SHP77 (cell line): Measurements from ENCODE around the gene ITGB2.
"Not testable (repeated sequence)": the region's sequence is repeated elsewhere in the genome, so short reads cannot be mapped to it uniquely, and the experiment has no call there.

Source experiments
- DNase-seq, 2 experiments: peaks; one replicate each; lab custom pipeline; 2025; lab: John Stamatoyannopoulos, UW

Gene ITGB2

GRCh38 chr21:44884097-44884496 is 36.6 kb downstream of the ITGB2 start:
- no peak for DNase-seq

- DNase-seq = no peak
Observed at GRCh38 chr21:44883250-44883649, 37.4 kb downstream of the ITGB2 start.

- DNase-seq = no peak
Observed at GRCh38 chr21:44881198-44881872, 39.4 kb downstream of the ITGB2 start.

GRCh38 chr21:44880405-44881197 is 40.1 kb downstream of the ITGB2 start:
- DNase-seq = no peak

GRCh38 chr21:44879238-44879637 is 41.5 kb downstream of the ITGB2 start:
- not testable (repeated sequence) for DNase-seq

GRCh38 chr21:44878053-44878982 is 42.4 kb downstream of the ITGB2 start:
- DNase-seq = no peak

GRCh38 chr21:44876849-44877575 is 43.7 kb downstream of the ITGB2 start:
- no peak for DNase-seq

- no peak for DNase-seq
Observed at GRCh38 chr21:44875316-44875700, 45.4 kb downstream of the ITGB2 start.

GRCh38 chr21:44874497-44875315 is 46.0 kb downstream of the ITGB2 start:
- DNase-seq = no peak

GRCh38 chr21:44874240-44874496 is 46.5 kb downstream of the ITGB2 start:
- no peak for DNase-seq

GRCh38 chr21:44873356-44874239 is 47.1 kb downstream of the ITGB2 start, which contains the start of gene PTTG1IP:
Gene PTTG1IP (minus strand): TSS chr21:44873690. CDS start chr21:44873616, 74 bp downstream.
- DNase-seq = peak; percentile 91 to 96

GRCh38 chr21:44872649-44873355 is 47.9 kb downstream of the ITGB2 start:
- no peak for DNase-seq

- DNase-seq = no peak
Observed at GRCh38 chr21:44872323-44872648, 48.4 kb downstream of the ITGB2 start.

- no peak for DNase-seq
Observed at GRCh38 chr21:44871576-44872269, 49.0 kb downstream of the ITGB2 start.

- peak in 1 of 2 experiments; percentile 24 for DNase-seq
Observed at GRCh38 chr21:44870748-44871495, 49.8 kb downstream of the ITGB2 start.

- no peak for DNase-seq
Observed at GRCh38 chr21:44869781-44870747, 50.6 kb downstream of the ITGB2 start.

- no peak for DNase-seq
Observed at GRCh38 chr21:44868707-44869106, 52.0 kb downstream of the ITGB2 start.
